SK-N-MC (cell line): ENCODE results near the gene HOXD4.

Experiments
- DNase-seq: peaks from one replicate; pipeline ENCODE4 v3.0.0-alpha.2; 2011; ENCODE audit warnings: low read depth, low spot score
- H3K27ac ChIP-seq: fragments of 200-600 bp; sonication (generic); 2 replicates; pipeline ENCODE4 v1.5.1; 2016; ENCODE audit warnings: mixed run types
- H3K36me3 ChIP-seq: fragments of 200-600 bp; sonication (generic); 2 replicates; pipeline ENCODE4 v1.6.1; 2017; ENCODE audit warnings: antibody characterized with exemption, low read length, mixed read lengths; ENCODE audit not compliant: insufficient read depth
- H3K4me3 ChIP-seq: fragments of 200-600 bp; sonication (generic); 2 replicates; pipeline ENCODE4 v1.5.1; 2016
- H3K9ac ChIP-seq: fragments of 200-600 bp; sonication (generic); 2 replicates; pipeline ENCODE4 v1.8.0; 2017; ENCODE audit warnings: mixed run types, mixed read lengths; ENCODE audit not compliant: insufficient read length
- H3K9me3 ChIP-seq: fragments of 200-600 bp; sonication (generic); 2 replicates; pipeline ENCODE4 v1.6.1; 2017; ENCODE audit warnings: low read depth, mild to moderate bottlenecking, antibody characterized with exemption, low read length, moderate library complexity, mixed read lengths
- EZH2 ChIP-seq: fragments of 200-600 bp; sonication (generic); IDR thresholded peaks from one replicate; pipeline ENCODE4 v1.6.1; 2017; ENCODE audit warnings: antibody characterized with exemption
- FOXP2 ChIP-seq: optimal IDR thresholded peaks from 2 replicates; pipeline ENCODE3; 2011; ENCODE audit warnings: mild to moderate bottlenecking, moderate library complexity; ENCODE audit not compliant: insufficient read depth; ENCODE audit errors: extremely low read length, control extremely low read depth
- POLR2AphosphoS5 ChIP-seq: IDR thresholded peaks from 2 replicates; pipeline ENCODE4 v1.6.1; 2012; ENCODE audit warnings: mild to moderate bottlenecking, low read depth, low read length, borderline replicate concordance

The HOXD4 gene

DNA sequence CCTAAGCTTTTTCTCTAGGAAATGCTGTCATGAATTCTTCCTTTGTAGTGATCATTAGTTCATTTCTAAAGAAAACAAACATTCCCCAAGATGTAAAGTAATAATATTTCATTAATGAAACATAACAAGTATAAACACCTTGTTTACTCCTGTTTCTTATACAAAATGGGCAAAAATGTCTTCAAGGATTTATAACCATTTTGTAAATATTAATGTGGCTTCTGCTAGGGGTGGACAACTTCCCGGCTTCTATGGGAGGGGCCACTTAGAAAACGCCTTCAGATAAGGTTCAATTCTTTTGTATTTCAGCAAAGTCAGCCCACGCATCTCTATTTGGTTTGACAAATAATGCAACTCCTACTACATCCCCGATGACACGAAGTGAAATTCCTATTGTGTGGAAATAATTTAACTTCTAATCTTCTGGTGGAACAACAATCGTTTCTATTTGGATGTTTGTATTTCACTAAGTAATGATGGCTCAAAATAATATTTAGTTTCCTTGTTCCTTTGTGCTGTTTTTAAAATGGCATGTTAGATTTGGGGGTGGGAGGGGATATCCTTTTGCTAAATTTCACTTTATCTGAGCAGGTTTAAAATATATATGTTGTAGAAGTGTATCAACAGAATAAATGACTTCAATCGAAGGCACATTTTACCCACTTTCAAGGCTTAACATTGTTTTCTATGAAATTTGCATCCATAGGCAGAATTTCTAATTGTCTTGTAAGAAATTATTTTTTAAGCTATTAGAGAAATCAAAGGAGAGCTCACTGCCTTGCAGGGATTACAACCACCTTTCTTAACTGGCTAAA is 22.4 kb downstream of the HOXD4 start:
- DNase-seq, result no peak
- peak overlapping the region; percentile 79 for H3K4me3 ChIP-seq
- H3K27ac ChIP-seq, result peak overlapping the region; percentile 81; the same call in 1 of the 2 replicates
- H3K36me3 ChIP-seq, result no peaks in the 10 kb centered on the region; the same call in 1 of the 2 replicates
- TF ChIP-seq POLR2AphosphoS5 (no peak), EZH2 (no peak), FOXP2 (no peak)
- H3K9ac ChIP-seq, result peak overlapping the region; percentile 8
- no peaks in the 10 kb centered on the region for H3K9me3 ChIP-seq

GRCh38 chr2:176174382-176174823 is 23.1 kb downstream of the HOXD4 start:
- Histone ChIP-seq H3K4me3 (peak overlapping the region; percentile 79), H3K36me3 (no peaks in the 10 kb centered on the region; the same call in 1 of the 2 replicates), H3K9me3 (no peaks in the 10 kb centered on the region), H3K27ac (peak overlapping the region; percentile 81), H3K9ac (peak overlapping the region; percentile 1)
- peak; percentile 85 for TF ChIP-seq FOXP2
- no peak for TF ChIP-seq EZH2
- TF ChIP-seq POLR2AphosphoS5, result peak; percentile 74; the same call in 1 of the 2 replicates
- peak; percentile 96 for DNase-seq

DNA sequence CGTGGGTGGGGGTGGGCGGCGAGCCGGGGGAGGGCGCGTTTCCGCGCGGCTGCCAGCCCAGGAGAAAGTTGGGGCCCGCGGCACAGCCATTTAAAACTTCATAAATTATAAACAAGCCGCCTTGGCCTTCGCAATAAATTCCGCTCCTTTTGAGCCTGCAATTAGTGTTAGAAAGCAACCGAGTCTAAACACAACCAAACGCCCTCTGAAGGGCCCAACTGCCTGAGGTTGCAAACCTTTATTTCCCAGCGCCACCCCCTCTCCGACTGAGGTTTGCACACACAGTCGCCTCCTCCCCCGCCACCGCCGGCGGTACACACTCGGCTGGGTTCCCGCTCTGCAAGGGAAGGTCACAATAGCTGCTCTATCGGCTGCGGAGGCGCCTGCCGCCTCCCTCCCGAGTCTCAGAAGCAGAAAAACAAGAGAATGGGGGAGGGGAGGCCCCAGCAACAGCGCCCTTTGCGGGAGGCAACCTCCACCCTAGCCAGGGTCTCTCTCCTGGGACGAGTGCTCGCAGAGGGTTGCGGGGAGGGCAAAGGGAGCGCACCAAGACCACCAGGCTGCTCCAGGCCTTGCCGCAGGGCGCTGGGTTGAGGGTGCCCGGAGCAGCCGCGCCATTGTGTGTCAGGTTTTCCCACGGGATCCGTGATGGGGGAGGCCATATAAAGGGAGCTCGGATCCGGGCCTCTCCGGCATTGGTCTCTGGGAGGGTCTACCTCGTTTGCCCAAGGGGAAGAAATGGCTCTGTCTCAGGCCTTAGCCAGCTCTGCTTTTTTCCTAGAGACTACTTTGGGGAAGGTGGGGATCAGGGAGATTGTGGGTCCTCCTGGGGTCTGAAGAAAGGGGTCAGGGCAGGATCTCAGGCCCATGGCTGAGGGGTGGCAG is 23.7 kb downstream of the HOXD4 start:
- no peaks in the 10 kb centered on the region for H3K9me3 ChIP-seq
- peak; percentile 67 for DNase-seq
- peak overlapping the region; percentile 79 for H3K4me3 ChIP-seq
- no peaks in the 10 kb centered on the region; the same call in 1 of the 2 replicates for H3K36me3 ChIP-seq
- H3K9ac ChIP-seq, result peak overlapping the region; percentile 1
- TF ChIP-seq EZH2, result no peak
- no peak for TF ChIP-seq POLR2AphosphoS5
- peak; percentile 12 for TF ChIP-seq FOXP2
- H3K27ac ChIP-seq, result peak overlapping the region; percentile 81

- no peaks in the 10 kb centered on the region for H3K9me3 ChIP-seq
- H3K9ac ChIP-seq, result no peak overlapping the region
- no peak overlapping the region for H3K27ac ChIP-seq
- TF ChIP-seq EZH2, result no peak
- no peak for TF ChIP-seq FOXP2
- no peak for TF ChIP-seq POLR2AphosphoS5
- peak overlapping the region; percentile 79 for H3K4me3 ChIP-seq
- H3K36me3 ChIP-seq, result no peaks in the 10 kb centered on the region; the same call in 1 of the 2 replicates
- no peak for DNase-seq
Observed at GRCh38 chr2:176175709-176176607, 24.6 kb downstream of the HOXD4 start.

- no peak for DNase-seq
- Histone ChIP-seq H3K9me3 (no peaks in the 10 kb centered on the region), H3K36me3 (no peaks in the 10 kb centered on the region), H3K4me3 (peak overlapping the region; percentile 34; the same call in 1 of the 2 replicates), H3K9ac (no peak overlapping the region), H3K27ac (no peak overlapping the region)
- no peak for TF ChIP-seq EZH2
- TF ChIP-seq FOXP2, result no peak
- TF ChIP-seq POLR2AphosphoS5, result no peak
Observed at GRCh38 chr2:176177580-176178037, 26.3 kb downstream of the HOXD4 start.

- H3K9me3 ChIP-seq, result no peaks in the 10 kb centered on the region
- TF ChIP-seq POLR2AphosphoS5 (no peak), FOXP2 (no peak), EZH2 (no peak)
- no peaks in the 10 kb centered on the region for H3K36me3 ChIP-seq
- peak overlapping the region; percentile 34; the same call in 1 of the 2 replicates for H3K4me3 ChIP-seq
- no peak for DNase-seq
- H3K9ac ChIP-seq, result no peak overlapping the region
- no peak overlapping the region for H3K27ac ChIP-seq
Observed at GRCh38 chr2:176178038-176178756, 26.8 kb downstream of the HOXD4 start.
